ENCODE measurements around the gene MRPL52. TPM values are rescaled to one million over a fixed set of nuclear protein-coding genes. Genes with fewer than 3 reads are reported as not detected.

The MRPL52 gene
- total and polyA plus RNA-seq, 2 of the 13 experiments (the other 11 are each of a cell fraction or from before 2014, with no cell fraction given): 118 to 329 TPM

DNA sequence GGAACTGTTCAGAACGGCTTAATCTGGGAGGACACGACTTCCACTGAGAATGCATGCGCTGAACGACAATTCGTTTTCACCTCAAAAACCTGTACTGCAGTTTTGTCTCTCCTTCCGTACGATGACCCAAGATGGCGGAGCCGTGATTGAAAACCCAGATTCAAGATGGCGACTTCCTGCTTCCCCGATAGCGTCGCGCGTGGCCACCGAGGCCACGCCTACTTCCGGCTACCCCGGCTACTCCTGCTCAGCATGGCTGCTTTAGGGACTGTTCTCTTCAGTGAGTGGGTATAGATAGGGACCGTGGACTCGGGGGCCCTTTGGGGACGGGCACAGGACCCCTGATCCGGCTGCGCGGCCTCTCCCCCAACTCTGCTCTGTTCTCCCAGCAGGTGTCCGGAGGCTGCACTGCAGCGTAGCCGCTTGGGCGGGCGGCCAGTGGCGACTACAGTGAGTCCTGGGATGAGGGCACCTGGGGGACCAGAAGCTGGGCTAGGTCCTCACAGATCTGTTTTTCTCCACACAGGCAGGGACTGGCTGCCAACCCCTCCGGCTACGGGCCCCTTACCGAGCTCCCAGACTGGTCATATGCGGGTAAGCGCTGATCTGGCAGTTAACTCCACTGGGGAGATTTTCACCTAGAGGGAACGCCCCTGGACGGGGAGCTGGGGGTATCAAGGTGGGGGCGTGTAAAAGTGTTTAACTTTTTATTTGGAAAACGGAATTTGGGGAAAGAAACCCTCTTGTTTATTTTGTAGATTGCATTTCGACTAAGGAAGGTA lies at the start of gene MRPL52 (continued):
- TF ChIP-seq, protein P1, sequence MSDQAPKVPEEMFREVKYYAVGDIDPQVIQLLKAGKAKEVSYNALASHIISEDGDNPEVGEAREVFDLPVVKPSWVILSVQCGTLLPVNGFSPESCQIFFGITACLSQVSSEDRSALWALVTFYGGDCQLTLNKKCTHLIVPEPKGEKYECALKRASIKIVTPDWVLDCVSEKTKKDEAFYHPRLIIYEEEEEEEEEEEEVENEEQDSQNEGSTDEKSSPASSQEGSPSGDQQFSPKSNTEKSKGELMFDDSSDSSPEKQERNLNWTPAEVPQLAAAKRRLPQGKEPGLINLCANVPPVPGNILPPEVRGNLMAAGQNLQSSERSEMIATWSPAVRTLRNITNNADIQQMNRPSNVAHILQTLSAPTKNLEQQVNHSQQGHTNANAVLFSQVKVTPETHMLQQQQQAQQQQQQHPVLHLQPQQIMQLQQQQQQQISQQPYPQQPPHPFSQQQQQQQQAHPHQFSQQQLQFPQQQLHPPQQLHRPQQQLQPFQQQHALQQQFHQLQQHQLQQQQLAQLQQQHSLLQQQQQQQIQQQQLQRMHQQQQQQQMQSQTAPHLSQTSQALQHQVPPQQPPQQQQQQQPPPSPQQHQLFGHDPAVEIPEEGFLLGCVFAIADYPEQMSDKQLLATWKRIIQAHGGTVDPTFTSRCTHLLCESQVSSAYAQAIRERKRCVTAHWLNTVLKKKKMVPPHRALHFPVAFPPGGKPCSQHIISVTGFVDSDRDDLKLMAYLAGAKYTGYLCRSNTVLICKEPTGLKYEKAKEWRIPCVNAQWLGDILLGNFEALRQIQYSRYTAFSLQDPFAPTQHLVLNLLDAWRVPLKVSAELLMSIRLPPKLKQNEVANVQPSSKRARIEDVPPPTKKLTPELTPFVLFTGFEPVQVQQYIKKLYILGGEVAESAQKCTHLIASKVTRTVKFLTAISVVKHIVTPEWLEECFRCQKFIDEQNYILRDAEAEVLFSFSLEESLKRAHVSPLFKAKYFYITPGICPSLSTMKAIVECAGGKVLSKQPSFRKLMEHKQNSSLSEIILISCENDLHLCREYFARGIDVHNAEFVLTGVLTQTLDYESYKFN (CRISPR knock-in tag; conservative IDR thresholded peaks at IDR 0.05): peak; percentile 47; the same call in 1 of the 2 replicates
- TF ChIP-seq RFX1 (IDR thresholded peaks at IDR 0.05) (no peak), ZNF616 (CRISPR knock-in tag; IDR thresholded peaks at IDR 0.05; ENCODE audit: low read depth) (peak; percentile 84), CENPT (CRISPR knock-in tag; IDR thresholded peaks at IDR 0.05; ENCODE audit: low read depth) (no peak), PHF20 (CRISPR knock-in tag; IDR thresholded peaks at IDR 0.05) (peak; percentile 94), SCMH1 (CRISPR knock-in tag; IDR thresholded peaks at IDR 0.05; ENCODE audit: borderline replicate concordance) (no peak), ATF7 (IDR thresholded peaks at IDR 0.05) (no peak), ATF7 (CRISPR knock-in tag; IDR thresholded peaks at IDR 0.05) (peak; percentile 80), ZNF274 (CRISPR knock-in tag; IDR thresholded peaks at IDR 0.05) (peak; percentile 75; the same call in 1 of the 2 replicates), YY1 (IDR thresholded peaks at IDR 0.05; ENCODE audit: insufficient read depth, insufficient replicate concordance, low read depth, low read length) (peak; percentile 100), GABPB1 (CRISPR knock-in tag; IDR thresholded peaks at IDR 0.05) (peak; percentile 97), FIP1L1 (IDR thresholded peaks at IDR 0.05; ENCODE audit: borderline replicate concordance, insufficient read depth, low read depth, low read length) (peak; percentile 82; the same call in 1 of the 2 replicates), HOXA3 (CRISPR knock-in tag; IDR thresholded peaks at IDR 0.05) (peak; percentile 98), ZNF749 (CRISPR knock-in tag; IDR thresholded peaks at IDR 0.05; ENCODE audit: borderline replicate concordance) (peak; percentile 55; the same call in 1 of the 2 replicates), SP1 (IDR thresholded peaks at IDR 0.05) (no peak), SP1 (CRISPR knock-in tag; IDR thresholded peaks at IDR 0.05) (peak; percentile 95), EED (CRISPR knock-in tag; IDR thresholded peaks at IDR 0.05) (peak; percentile 87), ZNF543 (CRISPR knock-in tag; IDR thresholded peaks at IDR 0.05) (peak; percentile 71; the same call in 1 of the 2 replicates), ZNF263 (CRISPR knock-in tag; IDR thresholded peaks at IDR 0.05) (peak; percentile 73), NCOA2 (CRISPR knock-in tag; IDR thresholded peaks at IDR 0.05) (peak; percentile 47), SMAD3 (CRISPR knock-in tag; IDR thresholded peaks at IDR 0.05) (peak; percentile 90), WIZ (CRISPR knock-in tag; IDR thresholded peaks at IDR 0.05) (peak; percentile 97), RBM22 (optimal IDR thresholded peaks at IDR 0.05; ENCODE audit: low read length) (no peak)
- TF ChIP-seq, protein P2, sequence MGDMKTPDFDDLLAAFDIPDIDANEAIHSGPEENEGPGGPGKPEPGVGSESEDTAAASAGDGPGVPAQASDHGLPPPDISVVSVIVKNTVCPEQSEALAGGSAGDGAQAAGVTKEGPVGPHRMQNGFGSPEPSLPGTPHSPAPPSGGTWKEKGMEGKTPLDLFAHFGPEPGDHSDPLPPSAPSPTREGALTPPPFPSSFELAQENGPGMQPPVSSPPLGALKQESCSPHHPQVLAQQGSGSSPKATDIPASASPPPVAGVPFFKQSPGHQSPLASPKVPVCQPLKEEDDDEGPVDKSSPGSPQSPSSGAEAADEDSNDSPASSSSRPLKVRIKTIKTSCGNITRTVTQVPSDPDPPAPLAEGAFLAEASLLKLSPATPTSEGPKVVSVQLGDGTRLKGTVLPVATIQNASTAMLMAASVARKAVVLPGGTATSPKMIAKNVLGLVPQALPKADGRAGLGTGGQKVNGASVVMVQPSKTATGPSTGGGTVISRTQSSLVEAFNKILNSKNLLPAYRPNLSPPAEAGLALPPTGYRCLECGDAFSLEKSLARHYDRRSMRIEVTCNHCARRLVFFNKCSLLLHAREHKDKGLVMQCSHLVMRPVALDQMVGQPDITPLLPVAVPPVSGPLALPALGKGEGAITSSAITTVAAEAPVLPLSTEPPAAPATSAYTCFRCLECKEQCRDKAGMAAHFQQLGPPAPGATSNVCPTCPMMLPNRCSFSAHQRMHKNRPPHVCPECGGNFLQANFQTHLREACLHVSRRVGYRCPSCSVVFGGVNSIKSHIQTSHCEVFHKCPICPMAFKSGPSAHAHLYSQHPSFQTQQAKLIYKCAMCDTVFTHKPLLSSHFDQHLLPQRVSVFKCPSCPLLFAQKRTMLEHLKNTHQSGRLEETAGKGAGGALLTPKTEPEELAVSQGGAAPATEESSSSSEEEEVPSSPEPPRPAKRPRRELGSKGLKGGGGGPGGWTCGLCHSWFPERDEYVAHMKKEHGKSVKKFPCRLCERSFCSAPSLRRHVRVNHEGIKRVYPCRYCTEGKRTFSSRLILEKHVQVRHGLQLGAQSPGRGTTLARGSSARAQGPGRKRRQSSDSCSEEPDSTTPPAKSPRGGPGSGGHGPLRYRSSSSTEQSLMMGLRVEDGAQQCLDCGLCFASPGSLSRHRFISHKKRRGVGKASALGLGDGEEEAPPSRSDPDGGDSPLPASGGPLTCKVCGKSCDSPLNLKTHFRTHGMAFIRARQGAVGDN (CRISPR knock-in tag; IDR thresholded peaks at IDR 0.05): peak; percentile 90

Measured in HepG2 (cell line).